Skin of body (tissue), 2 donors: ENCODE measurements around the gene CTAG2. TPM values are rescaled to one million over a fixed set of nuclear protein-coding genes. Genes with fewer than 3 reads are reported as not detected.
"Not testable (repeated sequence)": the region's sequence is repeated elsewhere in the genome, so short reads cannot be mapped to it uniquely, and the experiment has no call there.

ENCODE experiments used
- DNase-seq: peaks from one replicate; lab custom pipeline; 2025; lab: John Stamatoyannopoulos, UW
- total RNA-seq: library from RNA; depleted of rRNA; stranded (reverse); fragments of >200 nt; gene quantifications from one replicate; pipeline ENCODE4 v1.2.3, GENCODE V29; 2014

CTAG2 gene
- total RNA-seq, 1 donor from 2014 or later: not detected

DNA sequence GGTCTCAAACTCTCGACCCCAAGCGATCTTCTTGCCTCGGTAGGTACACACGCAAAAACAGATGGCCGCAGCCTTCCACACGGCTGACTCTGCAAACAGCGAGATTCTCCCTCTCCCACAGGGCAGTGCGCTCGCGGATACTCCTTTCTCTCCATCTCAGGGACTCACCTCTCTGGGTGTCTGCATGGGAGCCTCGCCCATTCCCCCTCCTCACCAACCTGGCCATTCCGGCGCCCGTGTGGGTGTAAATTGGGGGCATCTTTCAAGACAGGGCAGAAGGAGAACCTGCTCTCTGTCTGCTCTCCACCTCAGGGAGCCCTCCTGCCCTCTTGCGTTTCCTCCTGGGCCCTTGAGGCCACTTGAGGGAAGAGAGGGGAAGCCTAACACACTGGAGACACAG lies 4.4 kb downstream of the CTAG2 start:
- no peak for DNase-seq

DNA sequence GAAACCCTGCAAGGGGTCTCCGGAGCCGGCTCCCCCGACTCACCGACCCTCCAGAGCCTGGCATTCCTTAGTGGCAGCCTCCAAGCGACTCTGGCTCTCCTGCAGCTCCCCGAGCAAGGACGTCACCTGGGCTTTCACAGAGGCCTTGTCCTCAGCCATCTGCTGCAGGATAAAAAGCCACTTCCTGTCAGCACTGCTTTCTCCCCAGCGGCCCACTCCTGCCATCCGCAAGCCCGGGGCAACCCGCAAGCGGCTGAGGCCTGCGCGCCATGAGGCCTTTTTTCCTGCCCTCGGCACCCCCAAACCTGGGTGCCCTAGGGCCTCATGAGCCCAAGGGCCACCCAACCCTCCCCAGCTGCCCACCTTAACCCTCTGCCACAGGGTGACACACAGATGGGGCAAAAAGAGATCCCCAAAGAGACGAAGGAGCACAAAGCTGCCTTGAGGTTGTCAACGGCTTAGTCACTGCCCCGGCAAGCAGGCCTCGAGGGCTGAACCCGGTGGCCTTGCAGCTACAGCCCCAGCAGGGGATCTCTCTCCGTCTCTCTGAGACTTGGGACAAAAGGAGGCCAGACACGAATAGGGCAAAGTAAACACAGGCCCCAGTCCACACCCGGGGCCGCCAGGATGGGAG lies 7.5 kb downstream of the CTAG2 start:
- DNase-seq: not testable (repeated sequence)

DNA sequence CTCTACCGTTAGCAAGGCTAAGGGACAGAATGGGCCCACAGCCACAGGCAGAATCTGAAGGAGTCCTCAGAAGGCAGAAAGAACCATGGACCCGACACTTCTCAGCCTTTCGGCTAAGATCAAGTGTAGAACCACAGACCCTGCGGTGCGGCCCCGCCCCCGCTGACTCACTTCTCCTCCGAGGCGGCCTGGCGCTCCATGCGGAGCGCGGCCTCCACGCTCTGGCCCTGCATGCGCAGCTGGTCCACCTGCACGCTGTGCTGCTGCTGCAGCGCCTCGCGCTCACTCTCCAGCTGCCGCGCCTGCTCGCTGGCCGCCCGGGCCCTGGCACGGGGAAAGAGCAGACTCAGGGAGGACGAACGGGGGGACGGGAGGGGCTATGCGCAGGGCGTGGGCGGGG lies 9.7 kb downstream of the CTAG2 start:
- DNase-seq: not testable (repeated sequence)

DNA sequence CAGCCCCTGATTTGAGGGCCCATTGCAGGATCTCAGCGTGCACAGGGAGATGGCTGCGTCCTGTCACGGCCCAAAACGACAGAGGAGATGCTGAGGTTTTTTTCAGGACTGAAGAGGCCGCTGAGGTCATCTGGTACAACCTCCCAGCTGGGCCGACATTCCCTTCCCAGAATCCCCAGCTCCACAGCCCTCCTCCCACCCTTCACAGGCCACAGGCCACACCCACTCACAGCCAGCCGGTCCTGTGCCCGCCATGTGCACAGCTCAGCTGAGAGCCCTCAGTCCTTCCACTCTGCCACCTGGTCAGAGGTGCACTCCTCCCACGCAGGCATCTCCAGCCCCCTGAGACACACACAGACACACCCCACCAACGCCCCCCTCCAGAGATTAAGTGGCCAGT lies 11.6 kb downstream of the CTAG2 start:
- DNase-seq: not testable (repeated sequence)

DNA sequence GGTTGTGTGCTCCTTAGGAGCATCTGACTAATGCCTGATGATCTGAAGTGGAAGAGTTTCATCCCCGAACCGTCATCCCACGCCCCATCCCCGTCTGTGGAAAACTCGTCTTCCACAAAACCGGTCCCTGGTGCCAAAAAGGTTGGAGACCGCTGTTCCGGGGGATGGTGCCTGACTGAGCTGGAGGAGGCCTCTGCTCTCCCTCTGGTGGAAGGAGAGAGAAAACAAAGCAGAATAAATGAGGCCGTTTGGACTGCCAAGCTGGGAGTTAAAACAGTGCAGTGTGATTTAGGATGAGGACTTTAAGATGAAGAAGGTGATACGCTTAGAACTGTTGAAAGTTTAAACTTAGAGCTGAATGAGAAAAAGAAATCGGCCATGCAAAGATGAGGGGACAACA lies 19.7 kb downstream of the CTAG2 start:
- not testable (repeated sequence) for DNase-seq

DNA sequence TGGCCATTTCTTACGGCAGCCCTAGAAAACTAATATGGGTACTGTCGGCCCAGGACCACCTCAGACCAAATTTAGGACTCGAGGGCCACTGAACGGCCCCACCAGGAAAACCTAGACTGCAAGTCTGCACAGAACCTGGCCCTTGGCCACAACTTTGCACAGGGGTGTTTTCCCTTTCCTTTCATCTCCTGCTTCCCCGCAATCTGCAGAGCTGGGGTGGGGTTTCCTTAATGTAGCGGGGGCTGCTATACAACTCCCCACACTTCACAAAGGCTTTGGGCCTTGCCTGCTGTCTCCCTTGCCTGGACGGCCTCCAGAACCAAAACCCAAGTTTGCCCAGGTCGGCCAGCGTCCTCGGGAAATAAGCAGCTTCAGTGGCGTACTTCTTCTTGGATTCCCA lies 22.4 kb downstream of the CTAG2 start:
- DNase-seq: not testable (repeated sequence)

DNA sequence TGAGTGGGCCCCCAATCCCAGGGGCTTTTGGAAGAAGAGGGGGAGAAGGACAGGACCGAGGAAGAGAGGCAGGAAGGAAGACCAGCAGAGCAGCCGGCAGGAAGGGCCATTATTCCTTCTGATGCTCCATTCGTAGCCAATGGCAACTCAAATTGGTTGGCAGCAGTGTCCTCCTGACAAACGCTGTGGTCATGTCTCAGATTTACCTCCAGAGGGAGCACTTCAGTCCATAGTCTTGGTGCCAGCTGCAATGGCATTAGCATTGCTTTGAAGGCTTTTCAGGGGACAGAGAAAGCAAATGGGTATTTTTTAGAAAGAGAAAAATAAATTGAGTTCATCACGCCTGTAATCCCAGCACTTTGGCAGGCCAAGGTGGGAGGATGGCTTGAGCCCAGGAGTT lies 24.4 kb downstream of the CTAG2 start:
- DNase-seq: not testable (repeated sequence)

DNA sequence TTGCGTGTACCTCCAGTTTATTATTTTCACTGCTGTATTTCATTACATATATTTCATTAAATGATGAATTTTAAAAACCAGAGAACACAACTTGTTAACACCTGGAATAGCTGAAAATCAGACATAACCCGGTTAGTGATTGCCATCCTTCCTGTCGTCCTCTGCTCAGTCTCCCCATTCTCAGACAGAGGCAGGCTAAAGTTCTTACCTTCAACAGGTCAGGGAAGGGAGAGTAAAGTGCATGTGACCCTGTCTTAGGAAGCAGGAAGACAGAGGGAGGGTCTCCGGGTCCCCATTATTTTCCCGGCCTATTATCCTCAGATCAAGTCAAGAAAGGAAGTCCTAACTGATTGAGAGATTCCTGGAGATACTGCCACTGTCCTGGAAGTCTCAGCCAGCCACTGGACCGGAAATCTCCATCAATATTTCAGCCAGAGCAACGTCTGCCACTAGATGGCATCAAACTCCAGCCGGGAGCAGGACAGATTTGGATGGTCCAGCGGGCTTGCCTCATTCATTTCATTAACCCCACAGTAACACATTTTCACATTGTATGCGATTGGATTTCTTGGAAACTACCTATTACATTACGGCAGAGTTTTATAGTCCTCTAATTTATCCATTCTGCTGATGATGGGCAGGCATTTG lies 32.5 kb downstream of the CTAG2 start:
- not testable (repeated sequence) for DNase-seq

DNA sequence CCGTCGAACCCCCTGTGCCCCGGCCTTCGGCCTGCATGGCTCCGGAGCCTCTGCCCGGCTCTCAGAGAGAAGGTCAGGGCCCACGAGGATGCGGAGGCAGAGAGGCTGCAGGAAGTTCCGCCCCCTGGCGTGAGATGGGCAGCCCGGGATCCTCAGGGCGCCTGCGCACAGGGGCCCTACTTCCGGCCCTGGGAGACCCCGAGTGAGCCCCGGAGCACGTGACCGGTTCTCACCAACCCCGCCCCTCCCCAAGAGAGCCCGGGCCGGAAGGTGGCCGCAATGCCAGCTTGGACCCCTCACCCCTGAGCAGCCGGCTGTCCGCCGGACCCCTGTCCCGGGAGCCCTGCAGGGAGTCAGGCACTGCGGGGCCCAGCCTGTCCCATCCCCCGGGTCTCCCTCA lies 34.2 kb downstream of the CTAG2 start, which contains the start of gene CTAG1B:
CTAG1B (minus strand) TSS at position 101 of the 400 bp plus-strand sequence; CDS start at position 37, 64 bp downstream.
- not testable (repeated sequence) for DNase-seq

DNA sequence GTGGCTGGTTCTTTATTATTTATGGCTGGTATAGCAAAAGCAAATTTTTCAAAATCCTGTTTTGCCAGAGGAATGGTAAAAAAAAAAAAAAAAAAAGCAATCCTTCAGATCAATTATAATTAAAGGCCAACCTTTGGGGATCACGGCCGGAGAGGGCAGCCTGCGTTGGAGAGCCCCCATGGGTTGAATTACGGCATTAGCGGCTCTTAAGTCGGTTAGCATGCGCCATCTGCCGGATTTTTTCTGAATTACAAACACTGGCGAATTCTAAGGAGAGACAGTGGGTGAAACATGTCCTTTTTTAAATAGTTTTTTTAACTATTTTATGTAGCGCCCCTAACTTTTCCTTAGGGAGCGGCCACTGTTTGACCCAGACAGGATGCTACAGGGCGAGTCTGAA lies 39.8 kb downstream of the CTAG2 start:
- not testable (repeated sequence) for DNase-seq

DNA sequence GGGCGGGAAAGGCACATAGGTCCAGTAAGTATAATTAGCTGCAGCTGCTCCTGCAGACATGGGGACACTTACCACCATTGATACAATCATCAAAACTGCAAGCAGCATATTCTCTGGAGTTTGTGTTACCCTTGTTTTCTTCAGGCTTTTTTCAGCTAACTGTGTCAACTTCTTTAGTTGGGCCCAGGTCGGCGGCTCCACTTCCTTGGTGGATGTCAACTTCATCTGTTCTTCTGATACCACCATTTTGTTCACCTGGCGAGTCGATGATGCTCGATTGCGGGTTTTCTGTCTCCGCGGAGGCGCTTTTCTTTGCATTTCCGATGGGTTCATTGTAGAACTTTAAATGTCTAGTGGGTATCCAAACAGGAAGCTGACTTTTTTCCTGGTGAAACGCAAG lies 42.2 kb downstream of the CTAG2 start:
- DNase-seq: not testable (repeated sequence)

DNA sequence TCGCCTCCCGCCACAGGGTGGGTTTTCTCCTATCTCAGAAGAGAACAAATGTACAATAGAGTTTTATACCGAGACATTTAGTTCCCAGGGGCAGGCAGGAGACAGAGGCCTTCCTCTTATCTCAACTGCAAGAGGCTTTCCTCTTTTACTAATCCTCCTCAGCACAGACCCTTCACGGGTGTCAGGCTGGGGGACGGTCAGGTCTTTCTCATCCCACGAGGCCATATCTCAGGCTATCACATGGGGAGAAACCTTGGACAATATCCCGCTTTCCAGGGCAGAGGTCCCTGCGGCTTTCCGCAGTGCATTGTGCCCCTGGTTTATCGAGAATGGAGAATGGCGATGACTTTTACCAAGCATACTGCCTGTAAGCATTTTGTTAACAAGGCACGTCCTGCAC lies 44.6 kb downstream of the CTAG2 start:
- not testable (repeated sequence) for DNase-seq

DNA sequence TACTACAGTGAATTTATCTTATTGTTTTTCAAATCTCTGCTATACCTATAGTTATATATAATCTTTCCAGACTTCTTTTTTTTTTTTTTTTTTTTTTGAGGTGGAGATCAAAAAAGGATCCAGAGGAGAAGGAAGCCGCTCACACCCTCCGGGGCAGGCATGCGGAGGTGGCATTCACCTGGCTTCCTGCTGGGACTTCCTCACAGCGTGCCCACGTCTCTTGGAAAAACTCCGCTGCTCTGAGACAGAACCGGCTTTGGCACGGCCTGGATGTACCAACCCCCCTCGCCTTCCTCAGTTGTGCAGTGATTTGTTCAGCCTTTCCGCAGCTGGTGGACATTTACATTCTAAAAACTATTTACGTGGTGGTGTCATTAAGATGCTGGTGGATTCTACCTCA lies 45.4 kb downstream of the CTAG2 start:
- not testable (repeated sequence) for DNase-seq

DNA sequence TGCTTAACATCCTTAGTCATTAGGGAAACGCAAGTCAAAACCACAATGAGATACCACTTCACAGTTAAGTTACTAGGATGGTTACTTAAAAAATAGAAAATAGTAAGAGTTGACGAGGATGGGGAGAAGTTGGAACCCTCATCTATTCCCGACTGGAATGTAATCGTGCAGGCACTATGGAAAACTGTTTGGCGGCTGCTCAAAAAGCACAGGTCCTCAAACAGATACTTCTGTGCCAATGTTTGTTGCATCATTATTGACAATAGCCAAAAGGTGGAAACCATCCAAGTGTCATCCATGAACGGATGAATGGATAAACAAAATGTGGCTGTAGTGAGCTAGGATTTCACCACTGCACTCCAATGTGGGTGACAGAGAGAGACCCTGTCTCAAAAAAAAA lies 46.0 kb downstream of the CTAG2 start:
- DNase-seq: no peak

DNA sequence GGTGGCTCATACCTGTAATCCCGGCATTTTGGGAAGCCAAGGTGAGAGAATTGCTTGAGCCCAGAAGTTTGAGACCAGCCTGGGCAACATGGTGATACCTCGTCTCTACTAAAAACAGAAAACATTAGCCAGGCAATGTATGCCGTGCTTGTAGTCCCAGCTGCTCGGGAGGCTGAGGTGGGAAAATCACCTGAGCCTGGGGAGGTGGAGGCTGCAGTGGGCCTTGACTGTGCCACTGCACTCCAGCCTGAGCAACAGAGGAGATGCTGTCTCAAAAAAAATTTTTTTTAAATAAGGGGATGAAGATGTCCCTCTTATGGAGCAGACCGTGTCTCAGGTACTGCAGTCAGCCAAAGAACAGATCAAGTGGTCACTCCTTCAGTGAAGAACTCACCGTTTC lies 47.8 kb downstream of the CTAG2 start:
- no peak for DNase-seq

DNA sequence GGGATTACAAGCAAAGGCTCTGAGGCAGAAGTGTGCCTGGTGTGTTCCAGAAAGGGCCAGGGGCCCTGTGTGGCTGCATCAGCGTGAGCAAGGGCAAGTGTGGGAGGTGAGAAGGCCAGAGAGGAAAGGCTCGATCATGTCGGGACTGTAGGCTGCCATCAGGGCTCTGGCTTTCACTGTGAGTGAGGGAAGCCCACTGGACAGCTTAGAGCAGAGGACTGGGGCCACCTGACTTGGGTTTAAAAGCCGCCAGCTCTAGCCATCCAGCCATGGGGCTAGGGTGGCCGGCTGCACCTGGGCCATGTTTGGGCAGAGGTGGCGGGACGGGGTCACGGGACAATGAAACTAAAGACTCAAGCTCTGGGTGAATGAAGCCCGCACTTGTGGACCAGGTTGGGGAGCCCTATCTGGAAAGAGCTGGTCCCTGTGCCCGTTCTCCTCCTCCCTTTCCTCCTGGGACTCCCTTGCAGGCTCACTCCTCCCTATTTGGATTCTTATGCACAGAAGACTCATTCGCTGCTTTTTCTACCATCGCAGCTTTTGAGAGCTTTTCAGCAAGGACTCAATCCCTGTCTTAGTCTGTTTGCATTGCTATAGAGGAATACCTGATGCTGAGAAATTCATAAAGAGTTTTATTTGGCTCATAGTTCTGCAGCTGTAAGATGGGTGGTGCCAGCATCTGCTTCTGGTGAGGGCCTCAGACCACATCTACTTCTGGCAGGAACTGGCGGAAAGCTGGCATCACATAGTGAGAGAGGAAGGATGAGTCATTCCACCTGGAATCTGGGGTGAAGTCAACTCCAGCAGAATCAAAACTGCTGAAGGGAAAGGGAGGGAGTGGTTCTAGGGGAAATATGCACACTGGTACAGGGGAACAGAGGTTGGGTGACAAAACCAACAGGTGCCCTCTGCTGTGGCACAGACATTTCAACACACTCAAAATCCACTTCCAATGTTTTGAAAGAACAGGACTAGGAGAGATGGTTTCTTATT lies 49.6 kb downstream of the CTAG2 start:
- DNase-seq: no peak

DNA sequence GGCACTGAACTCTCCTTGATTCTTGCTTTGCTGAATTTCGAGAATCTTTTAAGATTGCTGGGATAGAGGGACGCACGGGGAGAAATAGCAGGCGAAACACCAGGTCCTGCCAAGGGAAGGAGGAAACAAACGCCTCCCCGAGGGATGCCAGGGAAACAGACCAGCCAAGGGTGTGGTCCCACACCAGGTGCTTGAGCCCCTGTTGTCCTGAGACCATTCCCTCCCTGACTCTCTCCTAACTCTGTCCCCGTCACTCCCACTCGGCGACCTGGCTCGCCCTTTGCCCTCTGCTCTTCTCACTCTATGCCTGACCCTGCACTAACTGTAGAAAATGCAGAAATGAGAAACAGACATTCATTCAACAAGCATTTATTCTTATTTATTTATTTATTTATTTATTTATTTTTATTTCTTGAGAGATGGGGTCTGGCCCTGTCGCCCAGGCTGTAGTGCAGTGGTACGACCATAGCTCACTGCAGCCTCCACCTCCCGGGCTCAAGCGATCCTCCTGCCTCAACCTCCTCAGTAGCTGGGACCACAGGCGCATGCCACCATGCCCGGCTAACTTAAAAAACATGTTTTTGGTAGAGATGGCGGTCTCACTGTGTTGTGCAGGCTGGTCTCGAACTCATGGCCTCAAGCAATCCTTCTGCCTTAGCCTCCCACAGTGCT lies 50.5 kb downstream of the CTAG2 start:
- no peak for DNase-seq

DNA sequence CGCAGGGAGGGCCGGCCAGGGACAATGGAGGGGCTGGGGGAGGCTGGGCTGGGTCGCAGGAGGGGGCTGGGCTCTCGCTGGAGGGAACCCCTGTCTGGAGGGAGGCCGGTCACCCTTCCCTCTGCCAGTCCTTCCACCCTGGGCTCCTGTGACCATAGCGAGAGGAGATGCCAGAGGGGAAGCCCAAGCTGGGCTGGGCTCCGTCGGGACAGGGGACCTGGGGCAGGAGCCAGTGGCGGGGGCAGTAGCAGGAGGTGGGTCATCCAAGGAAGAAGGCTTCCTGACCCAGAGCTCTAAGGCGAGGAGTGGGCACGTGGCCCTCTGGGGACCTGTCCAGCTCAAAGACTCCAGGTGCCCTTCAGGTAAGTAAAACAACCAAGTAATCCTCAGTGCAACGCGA lies 51.2 kb downstream of the CTAG2 start:
- no peak for DNase-seq
